GM18858 (cell line): ENCODE measurements around the gene ARHGAP26.
"Not testable (repeated sequence)": the region's sequence is repeated elsewhere in the genome, so short reads cannot be mapped to it uniquely, and the experiment has no call there.

Experiments
- ATAC-seq: cut with Tn5 transposase; IDR thresholded peaks from one replicate; pipeline ENCODE4 v1.9.1; 2021; ENCODE audit not compliant: unreplicated experiment

The ARHGAP26 gene

GRCh38 chr5:143077453-143078103, 307.4 kb downstream of the ARHGAP26 start:
- ATAC-seq, result no peak

GRCh38 chr5:143078313-143078712, 308.1 kb downstream of the ARHGAP26 start:
- no peak for ATAC-seq

DNA sequence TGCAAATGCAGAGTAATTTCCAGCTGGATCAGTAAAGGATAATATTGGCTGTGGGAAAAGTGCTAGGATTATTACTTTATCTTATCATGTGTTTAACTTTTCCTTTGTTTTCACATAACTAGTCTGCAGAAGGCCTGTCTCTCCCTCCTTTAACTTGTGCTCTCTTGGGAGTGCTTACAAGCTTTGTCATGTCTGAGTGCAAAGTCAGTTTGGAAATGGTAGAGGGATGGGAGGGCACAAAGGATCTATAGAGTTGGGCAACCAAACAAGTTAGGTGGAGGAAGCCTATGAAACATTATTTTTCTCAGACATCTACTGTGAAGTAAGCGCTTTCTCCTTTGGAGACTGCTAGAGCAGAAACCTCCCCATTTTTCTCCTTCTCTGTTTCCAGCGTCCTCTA, 308.8 kb downstream of the ARHGAP26 start:
- ATAC-seq, result no peak

- no peak for ATAC-seq
These were observed 310.2 kb downstream of the ARHGAP26 start for GRCh38 chr5:143080407-143080806.

DNA sequence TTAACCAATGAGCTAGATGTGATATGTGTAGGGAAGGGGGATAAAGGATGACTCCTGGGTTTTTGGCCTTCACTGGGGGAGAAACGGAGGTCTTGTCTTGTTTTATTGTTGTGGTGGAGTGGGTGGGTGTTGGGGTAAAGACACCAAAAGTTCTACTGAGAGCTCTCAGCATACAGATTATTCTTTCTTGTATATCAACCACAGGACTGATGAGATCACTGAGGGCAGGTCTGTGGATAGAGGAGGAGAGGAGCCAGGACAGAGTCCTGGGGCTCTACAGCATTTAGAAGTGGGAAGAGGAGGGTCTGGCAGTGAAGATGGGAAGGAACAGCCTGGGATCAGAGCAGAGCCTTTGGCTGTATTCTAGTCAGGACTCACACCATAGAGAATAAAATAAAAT, 310.8 kb downstream of the ARHGAP26 start:
- no peak for ATAC-seq

DNA sequence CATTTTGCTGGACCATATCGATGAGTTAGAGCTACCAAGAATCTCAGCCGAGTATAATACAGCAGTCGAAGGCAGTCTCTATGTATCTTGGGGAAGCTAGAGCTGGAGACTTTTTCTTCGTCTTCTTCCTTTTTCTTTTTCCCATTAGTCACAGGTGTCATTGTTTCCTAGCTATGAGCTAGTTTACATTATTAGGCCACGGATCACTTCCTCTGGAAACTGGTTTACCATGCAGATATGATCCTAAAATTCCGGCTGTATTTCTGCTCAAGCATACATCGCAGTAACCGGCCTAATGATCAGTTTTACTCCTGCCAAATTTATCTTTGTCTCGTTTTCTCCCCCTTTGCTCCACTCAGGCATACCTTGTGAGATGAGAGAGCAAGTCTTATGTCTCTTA, 312.8 kb downstream of the ARHGAP26 start:
- ATAC-seq, result no peak

GRCh38 chr5:143084407-143084806, 314.2 kb downstream of the ARHGAP26 start:
- no peak for ATAC-seq

DNA sequence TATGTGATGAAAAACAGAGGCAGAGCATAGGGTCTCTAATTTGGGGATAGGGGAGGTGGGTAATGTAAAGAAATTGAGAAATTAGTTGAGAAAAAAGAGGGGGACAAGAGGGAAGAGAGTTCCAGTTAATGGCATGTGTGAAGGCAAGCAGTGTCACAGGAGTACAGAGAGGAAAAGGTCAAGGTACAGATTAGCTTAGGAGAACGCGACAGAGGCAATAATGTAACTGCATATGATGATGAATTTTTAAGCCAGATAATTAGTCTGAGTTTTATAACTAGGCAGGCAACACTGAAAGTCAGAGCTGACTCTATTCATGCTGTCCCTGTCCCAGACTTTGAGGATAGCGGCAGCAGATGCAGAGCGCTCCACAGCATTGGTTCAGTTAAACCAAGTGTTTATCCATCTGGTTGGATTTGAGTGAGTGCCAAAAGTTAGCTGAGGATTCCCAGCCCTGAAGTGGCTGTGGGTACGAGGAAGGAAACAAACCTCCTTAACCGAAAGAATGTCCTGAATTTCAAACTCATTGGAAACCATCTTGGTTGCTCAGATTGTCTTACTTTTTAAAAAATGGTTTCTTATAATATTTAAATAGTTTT, 315.2 kb downstream of the ARHGAP26 start:
- no peak for ATAC-seq

DNA sequence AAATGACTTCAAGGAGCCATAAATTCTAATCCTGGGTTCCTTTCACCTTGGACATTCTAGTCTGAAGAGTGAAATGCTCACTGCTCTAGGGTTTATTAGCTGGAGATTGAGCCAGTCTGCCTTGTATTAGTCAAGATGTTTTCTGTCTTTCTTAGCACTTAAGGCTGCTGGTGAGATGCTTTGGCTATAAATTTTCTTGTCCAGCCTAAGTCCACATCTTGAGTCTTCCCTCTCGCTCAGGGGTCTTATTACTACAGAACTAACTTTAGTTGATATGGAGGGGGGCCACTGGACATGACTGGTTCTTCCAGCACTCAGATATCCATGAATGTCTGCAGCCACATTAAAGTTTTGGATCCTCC, 316.4 kb downstream of the ARHGAP26 start:
- ATAC-seq, result no peak

GRCh38 chr5:143086908-143087637, 316.9 kb downstream of the ARHGAP26 start:
- no peak for ATAC-seq

- not testable (repeated sequence) for ATAC-seq
These were observed 318.5 kb downstream of the ARHGAP26 start for GRCh38 chr5:143088702-143089101.

DNA sequence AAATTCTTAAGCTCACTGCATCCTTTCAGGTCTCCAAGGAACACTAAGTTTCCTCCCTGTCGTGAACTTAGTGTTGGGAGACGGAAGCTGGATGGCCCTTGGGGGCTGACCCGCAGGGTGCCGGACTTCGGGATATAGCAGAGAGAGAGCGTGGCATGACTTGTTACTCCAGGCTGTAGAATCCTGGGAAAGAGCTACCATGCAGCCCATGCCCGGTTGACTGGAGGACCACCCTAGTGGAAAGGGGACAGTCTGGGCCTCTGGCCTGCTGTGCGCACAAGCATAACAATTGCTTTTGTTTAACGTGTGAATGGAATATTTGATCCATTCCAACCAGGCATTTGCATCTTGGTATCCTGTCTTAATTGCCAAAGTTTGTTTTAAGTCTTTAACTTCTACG, 319.9 kb downstream of the ARHGAP26 start:
- not testable (repeated sequence) for ATAC-seq

DNA sequence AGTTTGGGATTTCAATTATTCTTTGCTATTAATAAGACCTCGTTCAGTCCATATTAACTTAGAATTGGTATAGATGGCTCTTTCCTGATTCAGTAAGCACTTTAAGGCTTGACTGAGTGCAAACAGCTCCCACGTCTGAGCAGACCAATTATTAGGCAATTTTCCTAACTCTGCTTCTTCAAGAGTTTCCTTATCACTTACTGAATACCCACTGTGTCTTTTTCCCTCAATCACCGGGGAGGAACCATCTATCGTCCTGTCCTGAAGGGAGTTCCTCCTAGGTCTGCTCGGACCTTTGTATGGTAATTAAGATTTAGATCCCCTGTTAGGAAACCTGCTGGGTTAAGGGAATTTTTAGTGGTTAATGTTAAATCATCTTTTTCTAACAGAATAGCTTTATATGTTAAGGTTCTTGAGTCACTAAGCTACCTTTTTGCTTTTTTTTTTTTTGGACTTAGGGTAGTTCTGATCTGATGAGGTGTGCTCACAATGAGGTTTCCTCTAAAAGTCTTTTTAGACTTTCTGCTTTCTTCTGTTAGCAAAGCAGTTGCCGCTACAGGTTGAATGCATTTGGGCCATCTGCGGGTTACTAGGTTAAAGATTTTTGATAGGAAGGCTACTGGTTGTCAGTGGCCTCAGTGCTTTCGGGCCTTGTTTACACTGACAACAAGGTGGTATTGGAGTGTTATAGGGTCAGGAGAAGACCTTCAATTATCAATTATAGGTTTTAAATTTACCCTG, 322.7 kb downstream of the ARHGAP26 start:
- ATAC-seq, result not testable (repeated sequence)

- no peak for ATAC-seq
These were observed 323.4 kb downstream of the ARHGAP26 start for GRCh38 chr5:143093452-143094086.

DNA sequence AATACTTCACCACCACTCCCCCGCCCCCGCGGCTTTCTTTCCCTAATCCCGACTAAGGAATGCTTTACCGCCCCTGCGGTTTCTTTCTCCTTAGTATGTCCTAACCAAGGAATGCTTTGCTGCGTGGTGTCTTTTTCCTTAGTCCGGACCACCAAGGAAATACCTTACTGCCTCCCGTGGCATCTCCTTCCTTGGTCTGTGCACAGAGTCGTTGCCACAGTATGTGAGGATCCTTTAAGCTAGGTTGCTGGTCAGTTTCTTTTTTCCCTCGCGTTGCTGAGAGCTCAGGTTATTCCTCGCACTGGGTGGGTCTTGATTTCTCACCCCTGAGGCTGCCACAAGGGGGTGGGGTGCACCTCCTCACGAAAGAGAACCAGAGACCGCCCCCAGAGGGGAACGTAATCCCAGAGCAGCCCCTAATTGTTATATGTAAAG, 323.9 kb downstream of the ARHGAP26 start:
- no peak for ATAC-seq

DNA sequence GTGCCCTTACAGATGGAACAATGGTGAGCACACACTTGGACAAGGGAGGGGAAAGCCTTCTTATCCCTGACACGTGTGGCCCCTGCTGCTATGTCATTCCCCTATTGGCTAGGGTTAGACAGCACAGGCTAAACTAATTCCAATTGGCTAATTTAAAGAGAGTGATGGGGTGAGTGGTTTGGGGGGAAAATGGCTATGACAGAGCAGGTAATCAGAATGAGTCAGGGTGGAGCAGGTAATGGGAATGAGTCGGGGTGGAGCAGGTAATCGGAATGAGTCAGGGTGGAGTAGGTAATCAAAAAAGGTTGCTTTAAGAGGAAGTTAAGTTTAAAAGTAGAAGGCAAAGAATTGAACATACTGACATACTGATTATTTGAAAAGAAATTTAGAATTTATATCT, 324.4 kb downstream of the ARHGAP26 start:
- not testable (repeated sequence) for ATAC-seq

DNA sequence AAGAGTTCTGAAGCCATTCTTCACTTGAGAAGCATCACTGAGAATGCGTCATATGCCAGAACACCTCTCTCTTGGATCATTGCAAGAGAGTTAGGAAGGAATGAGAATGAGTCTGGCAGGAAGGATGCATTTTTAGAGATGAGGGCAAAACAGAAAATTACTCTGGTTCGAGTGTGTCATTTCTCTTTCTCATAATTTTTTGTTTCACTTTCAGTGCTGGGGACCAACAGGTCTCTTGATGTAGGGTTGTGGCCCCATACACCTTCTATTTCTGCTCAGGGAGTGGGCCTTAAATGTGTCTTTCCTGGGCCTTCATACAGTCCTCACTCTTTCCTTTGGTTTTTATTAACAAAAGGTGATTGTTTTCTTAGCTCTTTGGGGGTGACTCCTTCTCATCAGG, 330.9 kb downstream of the ARHGAP26 start:
- peak; percentile 82 for ATAC-seq

GRCh38 chr5:143101725-143102386, 331.7 kb downstream of the ARHGAP26 start:
- ATAC-seq, result no peak

DNA sequence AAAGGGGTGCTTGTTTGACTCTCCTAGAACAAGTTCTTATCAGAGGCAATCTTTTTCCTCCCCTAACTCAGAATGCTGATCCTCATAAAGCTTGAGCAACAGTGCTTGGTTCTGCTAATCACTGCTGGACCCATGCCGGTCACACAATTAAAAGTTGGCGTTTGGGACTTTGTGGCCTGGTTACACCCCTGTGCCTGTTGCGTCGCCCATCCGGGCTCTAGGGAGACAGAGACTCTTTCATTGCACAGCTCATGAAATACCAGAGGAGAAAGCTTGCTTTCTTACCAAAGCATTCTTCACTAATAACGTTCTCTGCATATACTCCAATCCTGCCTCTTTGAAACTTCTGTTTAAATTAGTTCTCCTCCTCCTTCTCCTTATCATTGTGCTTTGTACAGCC, 332.2 kb downstream of the ARHGAP26 start:
- no peak for ATAC-seq

DNA sequence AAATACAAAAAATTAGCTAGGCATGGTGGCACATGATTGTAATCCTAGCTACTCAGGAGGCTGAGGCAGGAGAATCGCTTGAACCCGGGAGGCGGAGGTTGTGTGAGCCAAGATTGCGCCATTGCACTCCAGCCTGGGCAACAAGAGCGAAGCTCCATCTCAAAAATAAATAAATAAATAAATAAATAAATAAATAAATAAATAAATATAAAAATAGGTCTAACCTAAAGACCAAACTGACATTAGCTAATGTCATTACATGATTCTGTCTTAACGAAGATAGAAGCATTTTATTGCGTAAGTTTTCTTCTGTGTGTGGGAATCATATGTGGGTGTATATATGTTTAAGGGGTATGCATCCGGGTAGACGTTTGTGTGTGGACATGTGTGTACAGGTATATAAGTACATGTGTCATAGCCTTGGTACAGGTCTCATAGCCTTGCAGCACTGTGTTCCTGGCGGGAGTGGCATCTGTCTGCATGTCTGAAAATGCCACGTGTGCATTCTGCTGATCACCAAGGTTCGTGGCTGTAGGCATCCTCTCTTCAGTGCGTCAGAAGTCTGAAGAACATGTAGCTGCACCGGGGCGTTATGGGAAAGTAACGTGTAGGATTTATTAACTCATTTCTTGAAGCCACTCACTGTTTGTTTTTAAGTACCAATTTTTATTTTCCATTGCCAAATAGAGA, 335.2 kb downstream of the ARHGAP26 start:
- no peak for ATAC-seq
